Tibial artery (tissue), 4 donors: ENCODE results near the gene RSL1D1.

ENCODE experiments used
- DNase-seq, 2 donors: peaks; one replicate each; pipeline ENCODE4 v3.0.0-alpha.2; 2019
- H3K27ac ChIP-seq, 2 donors: fragments of 200-600 bp; sonication (generic) in 1 of 2; 1 replicate in 1 of 2; 2 replicates in 1 of 2; pipeline ENCODE4 v1.5.1; 2018 to 2019; ENCODE audit warnings: mild to moderate bottlenecking in 1 of 2
- H3K27me3 ChIP-seq, 2 donors: fragments of 200-600 bp; sonication (generic) in 1 of 2; one replicate each; pipeline versions ENCODE4 v1.5.1 to v1.6.0; 2016 to 2019
- H3K36me3 ChIP-seq, 3 donors: fragments of 200-600 bp; sonication (generic) in 2 of 3; one replicate each; pipeline ENCODE4 v1.5.1; 2016 to 2019; ENCODE audit warnings: mild to moderate bottlenecking in 2 of 3
- H3K4me1 ChIP-seq, 4 donors: fragments of 200-600 bp; sonication (generic) in 2 of 4; 1 replicate in 3 of 4; 2 replicates in 1 of 4; pipeline ENCODE4 v1.5.1; 2016 to 2019
- H3K4me3 ChIP-seq, 2 donors: fragments of 200-600 bp; sonication (generic) in 1 of 2; 1 replicate in 1 of 2; 2 replicates in 1 of 2; pipeline ENCODE4 v1.5.1; 2018 to 2019; ENCODE audit warnings: mild to moderate bottlenecking in 2 of 2
- H3K9me3 ChIP-seq, 3 donors: fragments of 200-600 bp; sonication (generic) in 1 of 3; one replicate each; pipeline ENCODE4 v1.5.1; 2016 to 2019
- CTCF ChIP-seq, 2 experiments: fragments of 200-600 bp in 1 of 2; fragments of 450-650 bp in 1 of 2; IDR thresholded peaks; one replicate each; pipeline ENCODE4 v1.5.1; 2017 to 2019; ENCODE audit warnings: antibody characterized with exemption in 2 of 2, mild to moderate bottlenecking in 1 of 2, moderate library complexity in 1 of 2
- intact Hi-C: fragments of 100-400 bp; cut with DNase I; formaldehyde crosslinking; loops from one replicate; pipeline ENCODE4 v1.15.0; 2023; ENCODE audit warnings: low total_unique reads

The RSL1D1 gene

GRCh38 chr16:11797957-11798299 is 53.4 kb downstream of the RSL1D1 start:
- Histone ChIP-seq H3K4me3 (peak overlapping the region; percentile 87 to 92), H3K27me3 (no peaks in the 10 kb centered on the region), H3K9me3 (no peaks in the 10 kb centered on the region), H3K4me1 (peaks cover 0 to 60% (median 45%) of the 10 kb centered on the region in 4 donors), H3K27ac (peak overlapping the region; percentile 96 to 97), H3K36me3 (no peaks in the 10 kb centered on the region)
- TF ChIP-seq CTCF (IDR thresholded peaks at IDR 0.05): no peak
- intact Hi-C loops: loop anchor here (1.0 kb wide), 1 partner anchor 56 kb away; the partner anchor contains the start of gene TXNDC11
- DNase-seq: no peak

GRCh38 chr16:11797166-11797956 is 54.0 kb downstream of the RSL1D1 start, which contains the start of gene ZC3H7A:
TSS of gene ZC3H7A (minus strand) at chr16:11797258. CDS start at chr16:11782354, 14,904 bp downstream.
- TF ChIP-seq CTCF (IDR thresholded peaks at IDR 0.05): peak; percentile 72 to 99
- DNase-seq: peak; percentile 96 to 98
- Histone ChIP-seq H3K9me3 (no peaks in the 10 kb centered on the region), H3K27ac (peak within 1 kb of the TSS; percentile 96 to 97), H3K4me3 (peak within 1 kb of the TSS; percentile 87 to 92), H3K27me3 (no peaks in the 10 kb centered on the region), H3K36me3 (no peaks in the 10 kb centered on the region), H3K4me1 (peaks cover 0 to 65% (median 50%) of the 10 kb centered on the region in 4 donors)
- intact Hi-C loops: loop anchor here (1.0 kb wide), 1 partner anchor 55 kb away; the partner anchor contains the start of gene TXNDC11

GRCh38 chr16:11796227-11797165 is 54.8 kb downstream of the RSL1D1 start:
- Histone ChIP-seq H3K36me3 (no peaks in the 10 kb centered on the region), H3K4me3 (peak overlapping the region; percentile 87 to 92), H3K4me1 (peaks cover 0 to 74% (median 55%) of the 10 kb centered on the region in 4 donors), H3K27ac (peak overlapping the region; percentile 96 to 97), H3K27me3 (no peaks in the 10 kb centered on the region), H3K9me3 (no peaks in the 10 kb centered on the region)
- DNase-seq: peak; percentile 73 to 88
- intact Hi-C loops: loop anchor here (1.0 kb wide), 1 partner anchor 54 kb away; the partner anchor contains the start of gene TXNDC11
- TF ChIP-seq CTCF (IDR thresholded peaks at IDR 0.05): no peak

GRCh38 chr16:11795887-11796226 is 55.5 kb downstream of the RSL1D1 start:
- Histone ChIP-seq H3K4me3 (peak overlapping the region; percentile 87 to 92), H3K9me3 (no peaks in the 10 kb centered on the region), H3K4me1 (peaks cover 0 to 80% (median 59%) of the 10 kb centered on the region in 4 donors), H3K27ac (peak overlapping the region; percentile 96 to 97), H3K27me3 (no peaks in the 10 kb centered on the region), H3K36me3 (no peaks in the 10 kb centered on the region)
- peak in 1 of 2 donors; percentile 50 for DNase-seq
- TF ChIP-seq CTCF (IDR thresholded peaks at IDR 0.05): no peak
- intact Hi-C loops: no loop called here

- Histone ChIP-seq H3K27ac (peak overlapping the region; percentile 96 to 97), H3K9me3 (no peaks in the 10 kb centered on the region), H3K4me3 (peak overlapping the region; percentile 87 to 92), H3K4me1 (peaks cover 0 to 74% (median 59%) of the 10 kb centered on the region in 4 donors), H3K27me3 (no peaks in the 10 kb centered on the region), H3K36me3 (no peaks in the 10 kb centered on the region)
- TF ChIP-seq CTCF (IDR thresholded peaks at IDR 0.05): no peak
- DNase-seq: peak in 1 of 2 donors; percentile 51
- intact Hi-C loops: no loop called here
These were observed 56.1 kb downstream of the RSL1D1 start for GRCh38 chr16:11794996-11795886.
